ENCODE measurements around the gene TAF10.

TAF10 gene

DNA sequence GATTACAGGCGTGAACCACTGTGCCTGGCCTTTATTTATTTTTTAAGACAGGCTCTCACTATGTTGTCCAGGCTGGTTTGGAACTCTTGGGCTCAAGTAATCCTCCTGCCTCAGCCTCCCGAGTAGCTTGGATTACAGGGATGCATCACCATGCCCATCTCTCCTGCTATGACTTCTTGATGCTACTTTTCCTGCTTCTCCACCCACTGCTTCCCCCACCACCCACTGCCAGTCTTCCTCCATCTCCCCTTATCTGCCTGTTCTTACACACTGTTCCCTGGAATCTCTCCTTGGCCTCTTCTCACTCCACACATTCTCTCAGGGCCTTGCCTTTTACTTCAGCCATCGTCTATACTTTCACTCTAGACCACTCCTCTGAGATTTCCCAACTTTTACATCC lies 24.5 kb upstream of the TAF10 start:
- TF ChIP-seq, protein P1, sequence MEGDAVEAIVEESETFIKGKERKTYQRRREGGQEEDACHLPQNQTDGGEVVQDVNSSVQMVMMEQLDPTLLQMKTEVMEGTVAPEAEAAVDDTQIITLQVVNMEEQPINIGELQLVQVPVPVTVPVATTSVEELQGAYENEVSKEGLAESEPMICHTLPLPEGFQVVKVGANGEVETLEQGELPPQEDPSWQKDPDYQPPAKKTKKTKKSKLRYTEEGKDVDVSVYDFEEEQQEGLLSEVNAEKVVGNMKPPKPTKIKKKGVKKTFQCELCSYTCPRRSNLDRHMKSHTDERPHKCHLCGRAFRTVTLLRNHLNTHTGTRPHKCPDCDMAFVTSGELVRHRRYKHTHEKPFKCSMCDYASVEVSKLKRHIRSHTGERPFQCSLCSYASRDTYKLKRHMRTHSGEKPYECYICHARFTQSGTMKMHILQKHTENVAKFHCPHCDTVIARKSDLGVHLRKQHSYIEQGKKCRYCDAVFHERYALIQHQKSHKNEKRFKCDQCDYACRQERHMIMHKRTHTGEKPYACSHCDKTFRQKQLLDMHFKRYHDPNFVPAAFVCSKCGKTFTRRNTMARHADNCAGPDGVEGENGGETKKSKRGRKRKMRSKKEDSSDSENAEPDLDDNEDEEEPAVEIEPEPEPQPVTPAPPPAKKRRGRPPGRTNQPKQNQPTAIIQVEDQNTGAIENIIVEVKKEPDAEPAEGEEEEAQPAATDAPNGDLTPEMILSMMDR (IDR thresholded peaks at IDR 0.05; ENCODE audit: low read depth, low read length), result no peak
- DNase-seq (ENCODE audit: low read depth, low spot score), result no peak
- in situ Hi-C loops (cut with HindIII; ENCODE audit: low sequenced_read_pairs), result no loop called here
- H3K4me3 ChIP-seq (ENCODE audit: low read depth, low read length), result no peak overlapping the region

DNA sequence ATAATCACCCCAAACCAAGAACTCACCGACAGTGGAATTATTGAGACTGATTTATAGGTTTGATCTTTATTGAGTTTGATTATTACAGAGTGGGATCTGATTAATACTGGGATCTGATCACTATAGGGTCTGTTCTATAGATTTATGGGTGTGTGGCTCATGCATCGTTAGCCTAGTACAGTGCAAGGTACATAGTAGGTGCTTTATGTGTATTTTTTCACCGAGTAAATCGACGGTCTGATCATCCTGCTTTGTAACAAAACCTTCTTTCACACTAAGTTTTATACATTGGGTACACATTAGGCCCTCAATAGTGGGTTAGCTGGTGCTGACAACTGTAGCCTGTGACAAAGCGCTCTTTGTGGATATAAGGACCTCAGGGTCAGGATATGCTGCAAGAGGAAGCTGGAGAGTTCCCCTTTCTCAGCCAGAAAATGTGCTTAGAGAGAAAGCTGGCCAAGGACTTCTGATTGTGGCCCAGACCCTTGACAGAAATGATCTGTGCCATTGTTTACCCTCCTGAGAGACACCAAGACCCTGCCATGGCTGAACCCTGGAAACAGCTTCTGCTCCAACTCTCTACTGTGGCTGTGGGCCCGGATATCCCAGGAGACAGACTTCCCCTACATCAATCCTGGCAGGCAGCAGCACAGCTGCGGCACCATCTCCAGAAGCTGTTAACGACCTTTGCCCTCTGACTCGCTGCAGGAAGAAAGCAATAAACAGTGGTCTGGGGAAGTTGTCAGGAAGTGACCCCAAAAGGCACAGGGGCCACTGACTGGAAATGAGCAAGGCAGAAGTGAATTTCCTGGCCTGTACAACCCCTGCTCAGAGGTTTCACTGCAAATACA lies 23.3 kb upstream of the TAF10 start:
- DNase-seq (ENCODE audit: low read depth, low spot score), result peak; percentile 33
- in situ Hi-C loops (cut with HindIII; ENCODE audit: low sequenced_read_pairs), result no loop called here
- TF ChIP-seq, protein P1 (IDR thresholded peaks at IDR 0.05; ENCODE audit: low read depth, low read length), result no peak
- no peak overlapping the region for H3K4me3 ChIP-seq (ENCODE audit: low read depth, low read length)

DNA sequence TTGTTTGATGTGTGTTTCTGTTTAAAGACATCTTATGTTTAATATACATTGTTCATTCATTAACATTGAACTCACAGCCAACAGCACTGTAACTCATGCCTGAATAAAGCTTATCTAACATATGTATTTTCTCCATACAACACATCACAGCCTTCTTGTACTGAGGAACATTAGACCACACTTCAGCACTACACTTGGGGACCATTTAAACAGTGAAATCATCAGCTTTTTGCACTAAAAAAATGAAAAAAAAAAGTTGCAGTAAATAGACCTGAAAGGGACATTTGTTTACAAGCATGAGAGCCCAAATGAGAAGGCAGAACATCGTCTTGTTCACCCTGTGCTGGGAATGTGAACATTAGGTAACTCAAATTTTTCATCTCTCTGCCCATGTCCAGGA lies 22.5 kb upstream of the TAF10 start:
- TF ChIP-seq, protein P1 (IDR thresholded peaks at IDR 0.05; ENCODE audit: low read depth, low read length), result no peak
- no peak for DNase-seq (ENCODE audit: low read depth, low spot score)
- H3K4me3 ChIP-seq (ENCODE audit: low read depth, low read length), result no peak overlapping the region
- in situ Hi-C loops (cut with HindIII; ENCODE audit: low sequenced_read_pairs), result no loop called here

DNA sequence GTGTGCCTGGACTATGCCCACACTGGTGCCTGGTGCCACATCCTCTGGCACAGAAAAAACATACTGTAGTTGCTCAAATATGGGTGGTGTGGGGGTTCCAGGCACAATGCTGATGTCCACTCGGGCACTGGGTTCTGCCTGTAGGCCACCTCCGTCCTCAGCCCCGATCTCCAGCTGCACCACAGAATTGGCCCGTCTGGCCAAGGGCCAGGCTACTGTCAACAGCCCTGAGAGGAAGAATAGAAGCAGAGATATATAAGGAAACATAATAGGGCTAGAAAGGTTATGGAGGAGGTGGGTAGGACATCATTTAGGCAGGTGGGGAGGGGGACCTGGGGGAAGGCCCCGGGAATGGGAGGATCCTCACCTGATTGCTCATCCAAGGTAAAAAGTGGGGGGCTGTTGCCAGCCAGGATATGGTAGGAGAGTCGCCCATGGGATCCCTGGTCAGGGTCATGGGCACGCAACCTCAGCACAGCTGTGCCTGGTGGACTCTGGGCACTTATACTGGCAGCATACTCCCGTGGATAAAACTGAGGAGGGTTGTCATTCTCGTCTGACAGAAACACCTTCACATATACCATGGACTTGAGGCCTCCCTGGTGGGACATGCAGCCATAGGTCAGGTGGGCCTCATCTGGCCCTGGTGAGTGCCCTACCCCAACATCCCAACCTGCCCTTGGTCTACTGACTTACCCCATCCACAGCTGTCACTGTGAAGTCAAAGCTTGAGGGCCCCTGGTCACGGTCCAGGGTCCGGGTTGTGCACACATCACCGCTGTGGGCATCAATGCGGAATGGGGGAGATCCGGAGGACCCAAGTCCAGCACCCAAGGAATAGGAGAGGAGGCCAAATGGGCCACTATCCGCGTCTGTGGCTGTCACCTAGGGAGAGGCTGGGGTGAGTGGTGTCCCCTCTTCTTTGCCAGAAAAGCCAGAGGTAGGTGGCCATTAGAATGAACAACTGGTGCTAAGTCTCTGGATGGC lies 21.7 kb upstream of the TAF10 start:
- in situ Hi-C loops (cut with HindIII; ENCODE audit: low sequenced_read_pairs), result no loop called here
- no peak overlapping the region for H3K4me3 ChIP-seq (ENCODE audit: low read depth, low read length)
- TF ChIP-seq, protein P1 (IDR thresholded peaks at IDR 0.05; ENCODE audit: low read depth, low read length), result no peak
- no peak for DNase-seq (ENCODE audit: low read depth, low spot score)

DNA sequence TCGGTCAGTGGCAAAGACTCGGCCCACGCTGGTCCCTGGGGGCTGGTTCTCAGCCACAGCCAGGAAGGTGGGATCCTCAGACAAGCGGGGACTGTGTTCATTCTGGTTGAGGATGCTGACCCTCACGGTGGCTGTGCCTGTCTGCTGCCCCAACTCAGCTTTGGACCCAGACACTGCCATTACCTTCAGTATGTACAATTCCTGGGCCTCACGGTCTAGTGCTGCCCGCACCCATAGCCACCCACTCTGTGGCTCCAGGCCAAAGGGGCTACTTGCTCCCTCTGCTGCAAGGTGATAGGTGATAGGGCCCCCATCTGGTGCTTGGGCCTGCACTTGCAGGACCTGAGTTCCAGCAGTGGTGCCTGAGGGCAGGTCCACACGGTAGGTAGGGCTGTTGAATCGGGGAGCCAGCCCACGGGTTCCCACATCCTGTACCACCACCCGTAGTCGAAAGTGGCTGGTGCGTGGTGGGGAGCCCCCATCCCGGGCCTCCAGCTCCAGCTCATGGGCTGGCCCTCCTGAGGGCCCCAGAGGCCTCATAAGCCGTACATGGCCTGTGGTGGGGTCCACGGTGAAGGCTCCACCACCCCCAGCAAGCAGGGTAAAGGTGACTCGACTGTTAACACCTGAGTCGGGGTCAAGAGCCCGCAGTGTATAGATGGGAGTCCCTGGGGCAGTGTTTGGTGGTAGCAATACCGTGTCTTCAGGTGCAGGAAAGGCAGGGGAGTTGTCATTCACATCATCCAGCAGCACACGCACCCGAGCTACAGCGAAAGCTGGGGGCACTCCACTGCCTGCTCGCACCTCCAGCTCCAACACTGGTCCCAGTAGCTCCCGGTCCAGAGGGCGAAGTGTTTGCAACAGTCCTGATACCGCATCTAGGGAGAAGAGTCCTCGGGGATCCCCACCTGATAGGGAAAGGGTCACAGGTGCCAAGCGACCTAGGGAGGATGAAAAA lies 20.4 kb upstream of the TAF10 start:
- no peak for DNase-seq (ENCODE audit: low read depth, low spot score)
- TF ChIP-seq, protein P1 (IDR thresholded peaks at IDR 0.05; ENCODE audit: low read depth, low read length), result no peak
- in situ Hi-C loops (cut with HindIII; ENCODE audit: low sequenced_read_pairs), result no loop called here
- no peak overlapping the region for H3K4me3 ChIP-seq (ENCODE audit: low read depth, low read length)

All from astrocyte of the spinal cord (primary cell).